Endothelial cell of umbilical vein (primary cell): ENCODE measurements around the gene UCHL1.

Source experiments
- EZH2 ChIP-seq: IDR thresholded peaks from 2 replicates; pipeline ENCODE4 v1.6.1; 2012; ENCODE audit warnings: borderline replicate concordance, low read depth, mild to moderate bottlenecking, moderate library complexity, low read length, inconsistent platforms; ENCODE audit not compliant: severe bottlenecking
- FOS ChIP-seq: IDR thresholded peaks from 2 replicates; pipeline ENCODE4 v1.6.1; 2011; ENCODE audit warnings: mild to moderate bottlenecking, low read length, moderate library complexity, borderline replicate concordance; ENCODE audit not compliant: insufficient read depth
- GATA2 ChIP-seq: IDR thresholded peaks from 2 replicates; pipeline ENCODE4 v1.7.0; 2011; ENCODE audit warnings: low read depth, mild to moderate bottlenecking, moderate library complexity, mixed read lengths, low read length; ENCODE audit not compliant: insufficient read length, insufficient read depth
- JUN ChIP-seq: IDR thresholded peaks from 2 replicates; pipeline ENCODE4 v1.6.1; 2011; ENCODE audit warnings: borderline replicate concordance, low read depth; ENCODE audit not compliant: insufficient read length, insufficient read depth
- POLR2A ChIP-seq: IDR thresholded peaks from 2 replicates; pipeline ENCODE4 v1.6.1; 2012; ENCODE audit warnings: low read depth, mild to moderate bottlenecking, control low read depth, low read length
- POLR2AphosphoS5 ChIP-seq: IDR thresholded peaks from 2 replicates; pipeline ENCODE4 v1.6.1; 2012; ENCODE audit warnings: low read depth, mild to moderate bottlenecking, control low read depth, low read length, moderate library complexity; ENCODE audit not compliant: insufficient read depth
- TF ChIP-seq, protein P1 (sequence below), 2 donors: IDR thresholded peaks; 1 replicate in 1 of 2; 2 replicates in 1 of 2; pipeline ENCODE4 v1.5.1; 2011; ENCODE audit warnings: low read length in 2 of 2, mild to moderate bottlenecking in 2 of 2, moderate library complexity in 2 of 2, control low read depth in 1 of 2, inconsistent platforms in 1 of 2, low read depth in 1 of 2; ENCODE audit not compliant: insufficient read depth in 1 of 2; ENCODE audit errors: extremely low read depth in 1 of 2
- TF ChIP-seq, protein P2 (sequence below): IDR thresholded peaks from 2 replicates; pipeline ENCODE4 v1.6.1; 2011; ENCODE audit not compliant: insufficient read depth, insufficient read length

DNA sequence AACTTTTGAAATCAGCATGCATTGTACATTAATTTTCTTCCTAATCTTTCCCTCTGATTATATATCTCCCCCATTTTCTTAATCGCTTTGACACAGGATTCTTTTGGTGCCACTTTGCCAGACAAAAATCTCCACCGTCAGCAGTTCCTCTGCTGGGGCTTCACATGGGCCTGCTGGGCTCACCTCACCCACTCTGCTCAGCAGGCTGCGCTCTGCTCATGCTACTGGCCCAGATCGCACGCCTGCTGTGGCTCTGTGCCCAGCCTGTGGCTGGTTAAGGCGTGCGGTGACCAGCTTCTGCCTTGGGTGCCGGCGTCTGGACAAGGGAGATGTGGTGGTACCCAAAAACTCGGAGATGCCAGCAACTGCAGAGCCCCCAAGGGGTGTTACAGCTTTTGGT, 31.1 kb downstream of the UCHL1 start:
- TF ChIP-seq, protein P1, sequence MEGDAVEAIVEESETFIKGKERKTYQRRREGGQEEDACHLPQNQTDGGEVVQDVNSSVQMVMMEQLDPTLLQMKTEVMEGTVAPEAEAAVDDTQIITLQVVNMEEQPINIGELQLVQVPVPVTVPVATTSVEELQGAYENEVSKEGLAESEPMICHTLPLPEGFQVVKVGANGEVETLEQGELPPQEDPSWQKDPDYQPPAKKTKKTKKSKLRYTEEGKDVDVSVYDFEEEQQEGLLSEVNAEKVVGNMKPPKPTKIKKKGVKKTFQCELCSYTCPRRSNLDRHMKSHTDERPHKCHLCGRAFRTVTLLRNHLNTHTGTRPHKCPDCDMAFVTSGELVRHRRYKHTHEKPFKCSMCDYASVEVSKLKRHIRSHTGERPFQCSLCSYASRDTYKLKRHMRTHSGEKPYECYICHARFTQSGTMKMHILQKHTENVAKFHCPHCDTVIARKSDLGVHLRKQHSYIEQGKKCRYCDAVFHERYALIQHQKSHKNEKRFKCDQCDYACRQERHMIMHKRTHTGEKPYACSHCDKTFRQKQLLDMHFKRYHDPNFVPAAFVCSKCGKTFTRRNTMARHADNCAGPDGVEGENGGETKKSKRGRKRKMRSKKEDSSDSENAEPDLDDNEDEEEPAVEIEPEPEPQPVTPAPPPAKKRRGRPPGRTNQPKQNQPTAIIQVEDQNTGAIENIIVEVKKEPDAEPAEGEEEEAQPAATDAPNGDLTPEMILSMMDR (IDR thresholded peaks at IDR 0.05; ENCODE audit: extremely low read depth in 1 of 2, insufficient read depth in 1 of 2, low read depth in 1 of 2, low read length in 2 of 2): no peak
- TF ChIP-seq EZH2 (no peak), POLR2A (no peak), POLR2AphosphoS5 (no peak), JUN (no peak), FOS (no peak), GATA2 (no peak)
- TF ChIP-seq, protein P2, sequence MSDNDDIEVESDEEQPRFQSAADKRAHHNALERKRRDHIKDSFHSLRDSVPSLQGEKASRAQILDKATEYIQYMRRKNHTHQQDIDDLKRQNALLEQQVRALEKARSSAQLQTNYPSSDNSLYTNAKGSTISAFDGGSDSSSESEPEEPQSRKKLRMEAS: no peak
